ENCODE measurements around the gene VPREB3. TPM values are rescaled to one million over a fixed set of nuclear protein-coding genes. Genes with fewer than 3 reads are reported as not detected.

Gene VPREB3
- total and polyA plus RNA-seq, 7 donors = 2.4 to 65.9 TPM; not detected in 5

GRCh38 chr22:23783265-23784150 is 29.3 kb upstream of the VPREB3 start:
- 74 to 83% methylated on average over 15 of the region's 15 CpGs for WGBS, 2 donors
- H3K27ac ChIP-seq = no peak overlapping the region
- H3K36me3 ChIP-seq = no peaks in the 10 kb centered on the region
- H3K4me3 ChIP-seq = no peak overlapping the region
- H3K27me3 ChIP-seq = no peaks in the 10 kb centered on the region
- H3K9me3 ChIP-seq = no peaks in the 10 kb centered on the region
- no peak for DNase-seq
- H3K4me1 ChIP-seq = peaks cover 0 to 22% (median 20%) of the 10 kb centered on the region in 4 donors
- intact Hi-C loops (cut with DNase I) = no loop called here
- TF ChIP-seq CTCF (IDR thresholded peaks at IDR 0.05) (no peak), EP300 (IDR thresholded peaks at IDR 0.05) (no peak)

GRCh38 chr22:23782703-23783102 is 28.5 kb upstream of the VPREB3 start:
- Histone ChIP-seq H3K27me3 (no peaks in the 10 kb centered on the region), H3K4me3 (no peak overlapping the region), H3K9me3 (no peaks in the 10 kb centered on the region), H3K4me1 (peaks cover 0 to 21% (median 18%) of the 10 kb centered on the region in 4 donors), H3K27ac (no peak overlapping the region), H3K36me3 (no peaks in the 10 kb centered on the region)
- no peak for DNase-seq
- TF ChIP-seq EP300 (IDR thresholded peaks at IDR 0.05) (no peak), POLR2AphosphoS5 (IDR thresholded peaks at IDR 0.05) (no peak), CTCF (IDR thresholded peaks at IDR 0.05) (no peak), POLR2A (IDR thresholded peaks at IDR 0.05) (no peak)
- intact Hi-C loops (cut with DNase I) = no loop called here
- 86 to 90% methylated on average over 1 of the region's 1 CpG for WGBS, 2 donors

GRCh38 chr22:23782252-23782651 is 28.0 kb upstream of the VPREB3 start:
- 95% methylated on average over 16 of the region's 16 CpGs for WGBS, 2 donors
- Histone ChIP-seq H3K9me3 (no peaks in the 10 kb centered on the region), H3K4me1 (peaks cover 0 to 22% (median 20%) of the 10 kb centered on the region in 4 donors), H3K4me3 (no peak overlapping the region), H3K36me3 (no peaks in the 10 kb centered on the region), H3K27ac (no peak overlapping the region), H3K27me3 (no peaks in the 10 kb centered on the region)
- no peak for TF ChIP-seq EP300 (IDR thresholded peaks at IDR 0.05)
- no peak for TF ChIP-seq POLR2A (IDR thresholded peaks at IDR 0.05)
- TF ChIP-seq POLR2AphosphoS5 (IDR thresholded peaks at IDR 0.05) = no peak
- no peak for TF ChIP-seq CTCF (IDR thresholded peaks at IDR 0.05)
- DNase-seq = no peak
- intact Hi-C loops (cut with DNase I) = no loop called here

- intact Hi-C loops (cut with DNase I) = no loop called here
- TF ChIP-seq POLR2A (IDR thresholded peaks at IDR 0.05) = no peak
- no peak for TF ChIP-seq EP300 (IDR thresholded peaks at IDR 0.05)
- no peak for TF ChIP-seq CTCF (IDR thresholded peaks at IDR 0.05)
- no peak for TF ChIP-seq POLR2AphosphoS5 (IDR thresholded peaks at IDR 0.05)
- no peak overlapping the region for H3K27ac ChIP-seq
- no peaks in the 10 kb centered on the region for H3K36me3 ChIP-seq
- H3K4me1 ChIP-seq = peaks cover 0 to 24% (median 21%) of the 10 kb centered on the region in 4 donors
- H3K27me3 ChIP-seq = no peaks in the 10 kb centered on the region
- H3K4me3 ChIP-seq = no peak overlapping the region
- 82 to 83% methylated on average over 14 of the region's 14 CpGs for WGBS, 2 donors
- DNase-seq = no peak
- H3K9me3 ChIP-seq = no peaks in the 10 kb centered on the region
Measured at GRCh38 chr22:23781511-23782183, 27.4 kb upstream of the VPREB3 start.

All from sigmoid colon (tissue), 7 donors.